ENCODE measurements around the gene PDZD2. TPM values are rescaled to one million over a fixed set of nuclear protein-coding genes. Genes with fewer than 3 reads are reported as not detected.

Gene PDZD2
- total and polyA plus RNA-seq, 7 donors: 1.2 to 11.7 (median 7.1) TPM

GRCh38 chr5:32067774-32068470, 429.0 kb downstream of the PDZD2 start:
- DNase-seq: no peak
- intact Hi-C loops (cut with DNase I): no loop called here
- WGBS, 2 donors: 93 to 94% methylated on average over 5 of the region's 5 CpGs
- TF ChIP-seq POLR2A (IDR thresholded peaks at IDR 0.05) (no peak), CTCF (IDR thresholded peaks at IDR 0.05) (no peak), EP300 (IDR thresholded peaks at IDR 0.05) (no peak), POLR2AphosphoS5 (IDR thresholded peaks at IDR 0.05) (no peak)
- Histone ChIP-seq H3K4me1 (peaks cover 0 to 4% (median 0%) of the 10 kb centered on the region in 4 donors), H3K4me3 (no peak overlapping the region), H3K27ac (no peak overlapping the region), H3K27me3 (no peaks in the 10 kb centered on the region), H3K9me3 (no peaks in the 10 kb centered on the region), H3K36me3 (no peaks in the 10 kb centered on the region)

GRCh38 chr5:32068561-32068960, 429.6 kb downstream of the PDZD2 start:
- no peak overlapping the region for H3K4me3 ChIP-seq
- no peak overlapping the region for H3K27ac ChIP-seq
- 78 to 93% methylated on average over 2 of the region's 2 CpGs for WGBS, 2 donors
- no peaks in the 10 kb centered on the region for H3K9me3 ChIP-seq
- TF ChIP-seq CTCF (IDR thresholded peaks at IDR 0.05) (no peak), POLR2A (IDR thresholded peaks at IDR 0.05) (no peak), EP300 (IDR thresholded peaks at IDR 0.05) (no peak), POLR2AphosphoS5 (IDR thresholded peaks at IDR 0.05) (no peak)
- peaks cover 0 to 4% (median 0%) of the 10 kb centered on the region in 4 donors for H3K4me1 ChIP-seq
- intact Hi-C loops (cut with DNase I): no loop called here
- H3K27me3 ChIP-seq: no peaks in the 10 kb centered on the region
- no peaks in the 10 kb centered on the region for H3K36me3 ChIP-seq
- no peak for DNase-seq

GRCh38 chr5:32069396-32069795, 430.5 kb downstream of the PDZD2 start:
- TF ChIP-seq POLR2A (IDR thresholded peaks at IDR 0.05): no peak
- no peak for TF ChIP-seq CTCF (IDR thresholded peaks at IDR 0.05)
- no peak for TF ChIP-seq EP300 (IDR thresholded peaks at IDR 0.05)
- no peak for TF ChIP-seq POLR2AphosphoS5 (IDR thresholded peaks at IDR 0.05)
- WGBS, 2 donors: 89 to 94% methylated on average over 3 of the region's 3 CpGs
- H3K36me3 ChIP-seq: no peaks in the 10 kb centered on the region

GRCh38 chr5:32071351-32071944, 432.5 kb downstream of the PDZD2 start:
- peak; percentile 83 for DNase-seq
- WGBS, 2 donors: 90 to 93% methylated on average over 7 of the region's 7 CpGs
- no peak overlapping the region for H3K27ac ChIP-seq
- no peak overlapping the region for H3K4me3 ChIP-seq
- no peaks in the 10 kb centered on the region for H3K36me3 ChIP-seq
- H3K4me1 ChIP-seq: peaks cover 0 to 5% (median 0%) of the 10 kb centered on the region in 4 donors
- intact Hi-C loops (cut with DNase I): loop anchor here (10.0 kb wide), 2 partner anchors 147 to 217 kb away; no protein-coding TSS in a partner anchor
- H3K9me3 ChIP-seq: no peaks in the 10 kb centered on the region
- no peaks in the 10 kb centered on the region for H3K27me3 ChIP-seq
- TF ChIP-seq POLR2AphosphoS5 (IDR thresholded peaks at IDR 0.05) (peak in 2 of 4 donors; percentile 20 to 57), POLR2A (IDR thresholded peaks at IDR 0.05) (no peak)

More at GRCh38 chr5:32069396-32069795, 430.5 kb downstream of the PDZD2 start:
- peaks cover 0 to 4% (median 0%) of the 10 kb centered on the region in 4 donors for H3K4me1 ChIP-seq
- H3K9me3 ChIP-seq: no peaks in the 10 kb centered on the region
- H3K4me3 ChIP-seq: no peak overlapping the region
- no peaks in the 10 kb centered on the region for H3K27me3 ChIP-seq
- intact Hi-C loops (cut with DNase I): no loop called here
- H3K27ac ChIP-seq: no peak overlapping the region
- DNase-seq: no peak

GRCh38 chr5:32072054-32072453, 433.1 kb downstream of the PDZD2 start:
- Histone ChIP-seq H3K27me3 (no peaks in the 10 kb centered on the region), H3K36me3 (no peaks in the 10 kb centered on the region), H3K4me1 (peaks cover 0 to 11% (median 0%) of the 10 kb centered on the region in 4 donors), H3K9me3 (no peaks in the 10 kb centered on the region), H3K4me3 (no peak overlapping the region), H3K27ac (peak overlapping the region in 1 of 4 donors; percentile 1)
- no peak for DNase-seq
- intact Hi-C loops (cut with DNase I): loop anchor here (10.0 kb wide), 2 partner anchors 147 to 217 kb away; no protein-coding TSS in a partner anchor
- no peak for TF ChIP-seq CTCF (IDR thresholded peaks at IDR 0.05)
- TF ChIP-seq POLR2AphosphoS5 (IDR thresholded peaks at IDR 0.05): peak in 1 of 4 donors; percentile 2
- WGBS, 2 donors: 94% methylated on average over 14 of the region's 14 CpGs

All from sigmoid colon (tissue), 7 donors.